Activated CD8-positive, alpha-beta T cell treated with anti-CD3 and anti-CD28 coated beads, Interleukin-2, amount 10 ng/mL, durations not matched to agents 7 days and 5 days (primary cell): ENCODE results near the gene FAM78B. TPM values are rescaled to one million over a fixed set of nuclear protein-coding genes. Genes with fewer than 3 reads are reported as not detected.
A peak's percentile ranks its signal among the peaks of the same experiment; 100 is the strongest.

Source experiments
- ATAC-seq: fragments of 150-1000 bp; cut with Tn5 transposase; one replicate; pipeline ENCODE4 v1.10.0; 2021; ENCODE audit warnings: moderate library complexity
- CTCF ChIA-PET: fragments of 350-600 bp; sonication (Branson Sonifier 250); formaldehyde crosslinking; loops from one replicate; lab custom pipeline; 2021; ENCODE audit warnings: antibody characterized with exemption; lab: Charles Lee
- POLR2A ChIA-PET: fragments of 350-600 bp; sonication (Branson Sonifier 250); formaldehyde crosslinking; loops from one replicate; lab custom pipeline; 2021; ENCODE audit warnings: antibody characterized with exemption; lab: Charles Lee
- DNase-seq: peaks from one replicate; pipeline ENCODE4 v3.0.0-alpha.2; 2020
- H3K27ac Mint-ChIP-seq: one replicate; pipeline ENCODE4 v1.8.0; 2021; ENCODE audit warnings: mild to moderate bottlenecking, mixed read lengths
- H3K27me3 Mint-ChIP-seq: one replicate; pipeline ENCODE4 v1.8.0; 2021; ENCODE audit warnings: low read depth, mixed read lengths
- H3K36me3 Mint-ChIP-seq: one replicate; pipeline ENCODE4 v1.8.0; 2021; ENCODE audit warnings: low read depth, mixed read lengths
- H3K4me1 Mint-ChIP-seq: one replicate; pipeline ENCODE4 v1.8.0; 2021; ENCODE audit warnings: low read depth, mixed read lengths
- H3K4me3 Mint-ChIP-seq: one replicate; pipeline ENCODE4 v1.8.0; 2021; ENCODE audit warnings: mild to moderate bottlenecking, mixed read lengths
- H3K9me3 Mint-ChIP-seq: one replicate; pipeline ENCODE4 v1.8.0; 2022; ENCODE audit warnings: mixed read lengths; ENCODE audit not compliant: insufficient read depth
- total RNA-seq, 2 experiments: library from RNA; stranded (reverse); gene quantifications; one replicate each; pipeline ENCODE4 v1.2.3, GENCODE V29; 2021

Gene FAM78B
- total RNA-seq, 2 experiments from 2014 or later: 0.16 to 0.18 TPM

GRCh38 chr1:166082601-166083000 is 84.2 kb downstream of the FAM78B start:
- no peak overlapping the region for H3K27ac Mint-ChIP-seq

GRCh38 chr1:166080967-166081870 is 85.6 kb downstream of the FAM78B start:
- no peaks in the 10 kb centered on the region for H3K9me3 Mint-ChIP-seq
- H3K27me3 Mint-ChIP-seq: no peaks in the 10 kb centered on the region
- no peaks in the 10 kb centered on the region for H3K36me3 Mint-ChIP-seq
- no peak overlapping the region for H3K27ac Mint-ChIP-seq
- ATAC-seq (no peak), DNase-seq (peak; percentile 29)
- H3K4me1 Mint-ChIP-seq: peaks cover 14% of the 10 kb centered on the region
- ChIA-PET CTCF (no interaction called here), POLR2A (no interaction called here)
- no peak overlapping the region for H3K4me3 Mint-ChIP-seq

More at GRCh38 chr1:166082601-166083000, 84.2 kb downstream of the FAM78B start:
- no peaks in the 10 kb centered on the region for H3K9me3 Mint-ChIP-seq
- ATAC-seq (no peak), DNase-seq (no peak)
- H3K36me3 Mint-ChIP-seq: no peaks in the 10 kb centered on the region
- peaks cover 14% of the 10 kb centered on the region for H3K4me1 Mint-ChIP-seq
- POLR2A ChIA-PET: no interaction called here
- H3K4me3 Mint-ChIP-seq: no peak overlapping the region
- no peaks in the 10 kb centered on the region for H3K27me3 Mint-ChIP-seq
- CTCF ChIA-PET: no interaction called here

DNA sequence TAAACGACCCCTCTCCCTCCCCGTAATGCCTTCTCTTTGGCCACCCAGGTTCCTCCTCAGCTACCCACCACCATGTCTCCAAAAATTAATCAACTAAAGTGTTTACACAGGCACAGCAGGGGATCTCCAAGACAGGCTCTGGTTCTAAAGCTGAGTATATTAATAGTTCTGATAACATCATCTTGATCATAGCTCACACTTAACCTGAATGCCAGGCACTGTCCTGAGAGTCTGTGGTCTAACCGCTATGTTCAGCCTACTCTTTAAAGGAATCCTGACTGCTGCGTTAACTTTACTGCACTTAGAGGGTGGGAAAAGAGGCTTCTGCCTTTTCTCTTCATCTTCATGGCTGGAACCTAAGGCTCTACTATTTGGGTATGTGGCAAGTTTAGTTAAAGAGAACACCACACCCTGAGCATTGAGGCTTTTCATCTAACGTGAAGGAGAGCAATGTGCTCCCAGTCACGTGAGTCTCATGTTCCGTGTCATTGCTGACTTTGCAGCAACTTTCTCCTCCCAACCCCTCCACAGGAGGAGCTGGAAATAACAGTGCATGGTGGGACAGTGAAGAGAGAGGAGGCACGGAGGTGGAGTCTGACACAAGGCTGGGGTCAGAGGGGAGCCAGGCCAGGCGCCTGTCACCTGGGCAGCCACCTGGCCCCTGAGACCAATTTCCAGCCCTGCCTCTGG is 86.4 kb downstream of the FAM78B start:
- H3K4me3 Mint-ChIP-seq: no peak overlapping the region
- ChIA-PET POLR2A (no interaction called here), CTCF (no interaction called here)
- no peak for ATAC-seq
- H3K36me3 Mint-ChIP-seq: no peaks in the 10 kb centered on the region
- H3K27ac Mint-ChIP-seq: no peak overlapping the region
- no peaks in the 10 kb centered on the region for H3K9me3 Mint-ChIP-seq
- peaks cover 14% of the 10 kb centered on the region for H3K4me1 Mint-ChIP-seq
- no peaks in the 10 kb centered on the region for H3K27me3 Mint-ChIP-seq
- DNase-seq: no peak

- DNase-seq (no peak), ATAC-seq (no peak)
- ChIA-PET POLR2A (interaction anchor here (0.7 kb wide), 1 partner anchor 20 kb away, joined by 3 read pairs; no protein-coding TSS in a partner anchor), CTCF (no interaction called here)
- H3K4me3 Mint-ChIP-seq: no peak overlapping the region
- H3K9me3 Mint-ChIP-seq: no peaks in the 10 kb centered on the region
- no peaks in the 10 kb centered on the region for H3K27me3 Mint-ChIP-seq
- peaks cover 14% of the 10 kb centered on the region for H3K4me1 Mint-ChIP-seq
- no peak overlapping the region for H3K27ac Mint-ChIP-seq
- H3K36me3 Mint-ChIP-seq: no peaks in the 10 kb centered on the region
Measured at GRCh38 chr1:166079276-166079675, 87.5 kb downstream of the FAM78B start.

GRCh38 chr1:166073489-166073888 is 93.3 kb downstream of the FAM78B start:
- CTCF ChIA-PET: no interaction called here
- H3K4me3 Mint-ChIP-seq: no peak overlapping the region
- H3K9me3 Mint-ChIP-seq: no peaks in the 10 kb centered on the region
- no peaks in the 10 kb centered on the region for H3K4me1 Mint-ChIP-seq
- no peak for ATAC-seq
- no peak overlapping the region for H3K27ac Mint-ChIP-seq
- POLR2A ChIA-PET: no interaction called here
- H3K36me3 Mint-ChIP-seq: no peaks in the 10 kb centered on the region
- no peaks in the 10 kb centered on the region for H3K27me3 Mint-ChIP-seq
- no peak for DNase-seq

GRCh38 chr1:166069390-166069789 is 97.4 kb downstream of the FAM78B start:
- H3K27me3 Mint-ChIP-seq: no peaks in the 10 kb centered on the region
- ChIA-PET POLR2A (no interaction called here), CTCF (no interaction called here)
- H3K27ac Mint-ChIP-seq: no peak overlapping the region
- H3K9me3 Mint-ChIP-seq: no peaks in the 10 kb centered on the region
- ATAC-seq (no peak), DNase-seq (no peak)
- H3K4me1 Mint-ChIP-seq: no peaks in the 10 kb centered on the region
- no peaks in the 10 kb centered on the region for H3K36me3 Mint-ChIP-seq
- H3K4me3 Mint-ChIP-seq: no peak overlapping the region

- H3K4me3 Mint-ChIP-seq: no peak overlapping the region
- no peaks in the 10 kb centered on the region for H3K4me1 Mint-ChIP-seq
- POLR2A ChIA-PET: no interaction called here
- H3K36me3 Mint-ChIP-seq: no peaks in the 10 kb centered on the region
- CTCF ChIA-PET: no interaction called here
- H3K27me3 Mint-ChIP-seq: no peaks in the 10 kb centered on the region
- ATAC-seq: no peak
- no peaks in the 10 kb centered on the region for H3K9me3 Mint-ChIP-seq
- H3K27ac Mint-ChIP-seq: no peak overlapping the region
- no peak for DNase-seq
Measured at GRCh38 chr1:166066107-166066506, 100.7 kb downstream of the FAM78B start.

GRCh38 chr1:166064951-166065350 is 101.8 kb downstream of the FAM78B start:
- DNase-seq (no peak), ATAC-seq (no peak)
- no peaks in the 10 kb centered on the region for H3K9me3 Mint-ChIP-seq
- H3K27me3 Mint-ChIP-seq: no peaks in the 10 kb centered on the region
- no peak overlapping the region for H3K27ac Mint-ChIP-seq
- ChIA-PET POLR2A (no interaction called here), CTCF (no interaction called here)
- H3K4me1 Mint-ChIP-seq: no peaks in the 10 kb centered on the region
- no peaks in the 10 kb centered on the region for H3K36me3 Mint-ChIP-seq
- no peak overlapping the region for H3K4me3 Mint-ChIP-seq

DNA sequence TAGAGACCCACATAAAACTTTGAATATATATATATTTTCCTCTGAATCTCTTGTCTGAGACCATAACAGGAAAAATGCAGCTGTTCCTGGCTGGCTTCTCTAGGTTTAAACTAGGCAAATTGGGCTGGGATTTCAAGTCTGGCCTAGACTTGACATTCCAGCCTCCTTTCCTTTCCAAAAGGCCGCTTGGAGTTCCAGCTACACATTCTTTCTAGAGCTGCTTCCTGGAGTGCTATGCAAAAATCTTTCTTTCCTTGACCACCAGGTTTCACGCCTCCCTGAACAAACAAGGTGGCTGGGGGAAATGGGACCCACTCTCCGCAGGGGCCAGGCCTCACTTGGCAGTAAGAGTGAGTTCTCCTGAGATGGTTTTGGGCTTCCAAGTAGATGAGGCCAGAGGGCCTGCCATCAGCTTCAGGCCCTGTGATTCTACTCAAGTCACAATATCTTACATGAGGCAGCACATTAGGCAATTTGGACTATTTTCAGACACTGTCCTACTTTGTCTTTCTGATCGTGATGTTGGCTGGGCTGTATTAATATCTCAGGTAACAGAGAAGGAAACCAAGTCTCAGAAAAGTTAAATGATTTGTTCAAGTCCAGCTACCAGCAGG is 102.4 kb downstream of the FAM78B start:
- Mint-ChIP-seq H3K36me3 (no peaks in the 10 kb centered on the region), H3K4me3 (no peak overlapping the region), H3K27me3 (no peaks in the 10 kb centered on the region), H3K4me1 (no peaks in the 10 kb centered on the region), H3K9me3 (no peaks in the 10 kb centered on the region), H3K27ac (no peak overlapping the region)
- CTCF ChIA-PET: no interaction called here
- ATAC-seq (no peak), DNase-seq (no peak)
- POLR2A ChIA-PET: no interaction called here

DNA sequence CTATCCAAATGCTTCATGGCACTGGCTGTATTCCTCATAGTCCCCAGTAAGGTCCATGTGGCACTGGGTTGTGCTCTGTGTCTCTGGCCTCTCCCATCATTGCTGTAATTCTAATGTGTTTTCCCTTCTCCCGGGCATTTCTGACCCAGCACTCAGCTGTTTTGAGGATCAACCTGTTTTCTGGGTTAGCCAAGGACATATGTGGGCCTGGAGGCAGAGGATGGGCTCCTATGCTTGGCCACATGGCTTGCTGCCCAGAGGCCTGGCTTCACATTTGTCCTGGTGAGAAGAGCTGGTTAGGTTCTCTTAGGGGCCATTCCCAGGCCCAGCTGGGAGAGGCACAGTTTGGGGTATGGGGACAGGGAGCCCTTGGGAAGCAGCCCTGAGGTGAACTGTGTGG is 103.1 kb downstream of the FAM78B start:
- no peaks in the 10 kb centered on the region for H3K27me3 Mint-ChIP-seq
- H3K27ac Mint-ChIP-seq: no peak overlapping the region
- no peaks in the 10 kb centered on the region for H3K9me3 Mint-ChIP-seq
- DNase-seq (no peak), ATAC-seq (no peak)
- H3K4me1 Mint-ChIP-seq: no peaks in the 10 kb centered on the region
- ChIA-PET POLR2A (no interaction called here), CTCF (no interaction called here)
- H3K36me3 Mint-ChIP-seq: no peaks in the 10 kb centered on the region
- no peak overlapping the region for H3K4me3 Mint-ChIP-seq

DNA sequence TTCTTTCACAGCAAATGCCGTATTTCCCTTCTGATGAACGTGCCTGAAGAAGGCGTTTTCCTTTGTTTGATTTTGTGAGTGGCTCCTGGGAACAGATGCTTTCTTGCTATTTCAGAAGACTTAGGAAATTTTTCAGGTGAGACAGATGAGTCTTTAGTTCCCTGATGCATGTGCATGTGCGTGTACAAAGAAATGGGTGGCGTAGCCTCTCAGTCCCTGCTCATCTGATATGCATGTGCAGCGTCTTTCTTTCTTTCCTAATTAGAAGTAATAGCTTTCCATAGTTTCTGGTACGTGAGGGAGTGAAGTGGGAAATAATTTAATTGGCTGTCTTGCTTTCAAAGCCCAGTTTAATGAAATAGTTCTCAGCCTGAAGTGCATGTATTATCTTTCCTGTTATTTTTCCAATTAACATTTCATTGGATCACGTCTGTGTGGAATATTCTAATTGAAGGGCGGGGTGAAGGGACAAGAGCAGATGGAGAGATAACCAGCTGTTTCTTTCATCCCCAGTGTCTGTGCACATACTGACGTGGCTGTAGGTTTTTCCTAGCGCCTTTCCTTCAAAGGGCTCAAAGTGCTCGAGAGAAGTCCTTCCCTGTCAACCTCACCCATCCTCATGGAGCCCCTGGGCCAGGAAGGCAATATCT is 104.3 kb downstream of the FAM78B start:
- ChIA-PET CTCF (no interaction called here), POLR2A (no interaction called here)
- no peak for ATAC-seq
- H3K27me3 Mint-ChIP-seq: no peaks in the 10 kb centered on the region
- no peak for DNase-seq
- no peak overlapping the region for H3K4me3 Mint-ChIP-seq
- no peaks in the 10 kb centered on the region for H3K4me1 Mint-ChIP-seq
- H3K27ac Mint-ChIP-seq: no peak overlapping the region
- H3K9me3 Mint-ChIP-seq: no peaks in the 10 kb centered on the region
- H3K36me3 Mint-ChIP-seq: no peaks in the 10 kb centered on the region
